GM10266 (cell line): ENCODE results near the gene ITK.

ENCODE experiments used
- DNase-seq: peaks from one replicate; pipeline ENCODE4 v3.0.0; 2012; ENCODE audit errors: extremely low spot score
- CTCF ChIP-seq: IDR thresholded peaks from 2 replicates; pipeline ENCODE4 v1.5.1; 2012; ENCODE audit warnings: mild to moderate bottlenecking, low read depth; ENCODE audit not compliant: control insufficient read depth, insufficient read depth; ENCODE audit errors: missing control alignments

Gene ITK

GRCh38 chr5:157162919-157163510 lies 17.6 kb upstream of the ITK start:
- TF ChIP-seq CTCF: no peak
- no peak for DNase-seq

GRCh38 chr5:157164521-157164920 lies 16.1 kb upstream of the ITK start:
- no peak for DNase-seq
- TF ChIP-seq CTCF: no peak

GRCh38 chr5:157165261-157165660 lies 15.4 kb upstream of the ITK start:
- no peak for TF ChIP-seq CTCF
- DNase-seq: no peak

GRCh38 chr5:157165668-157166067 lies 15.0 kb upstream of the ITK start:
- no peak for TF ChIP-seq CTCF
- no peak for DNase-seq

- TF ChIP-seq CTCF: no peak
- DNase-seq: no peak
Measured at GRCh38 chr5:157166214-157167213, 14.1 kb upstream of the ITK start, which contains the start of gene GARIN3. TSS of gene GARIN3 (minus strand) at chr5:157166264. CDS start at chr5:157166168, 96 bp downstream.

GRCh38 chr5:157167214-157167621 lies 13.4 kb upstream of the ITK start:
- DNase-seq: peak; percentile 9
- no peak for TF ChIP-seq CTCF

GRCh38 chr5:157168286-157168685 lies 12.4 kb upstream of the ITK start:
- DNase-seq: no peak
- TF ChIP-seq CTCF: no peak
